GM19467 (cell line): ENCODE measurements around the gene NCKIPSD.

Experiments
- ATAC-seq: cut with Tn5 transposase; IDR thresholded peaks from one replicate; pipeline ENCODE4 v1.9.1; 2021; ENCODE audit warnings: mild to moderate bottlenecking, moderate library complexity; ENCODE audit not compliant: unreplicated experiment

NCKIPSD gene

GRCh38 chr3:48651771-48652170 is 33.9 kb downstream of the NCKIPSD start:
- no peak for ATAC-seq

DNA sequence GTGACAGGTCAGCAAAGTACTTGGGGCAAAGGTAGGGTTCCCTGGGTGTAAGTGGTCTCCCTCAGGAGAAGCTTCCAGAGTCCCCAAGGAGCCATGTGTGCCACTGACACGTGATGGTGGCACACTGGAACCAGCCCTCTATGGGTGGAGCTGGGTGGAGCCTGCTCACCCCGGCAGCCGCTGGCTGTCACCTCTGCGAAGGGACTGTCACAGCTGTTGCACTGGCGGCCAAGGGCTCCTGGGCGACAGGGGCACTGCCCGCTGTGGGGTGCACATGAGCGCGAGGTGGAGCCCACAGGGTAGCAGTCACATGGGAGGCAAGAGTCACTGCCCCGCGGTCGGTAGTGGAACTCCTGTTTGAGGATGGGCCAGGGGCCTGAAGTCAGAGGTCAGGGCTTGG is 35.0 kb downstream of the NCKIPSD start:
- ATAC-seq = no peak

GRCh38 chr3:48648188-48648850 is 37.4 kb downstream of the NCKIPSD start:
- ATAC-seq = no peak

DNA sequence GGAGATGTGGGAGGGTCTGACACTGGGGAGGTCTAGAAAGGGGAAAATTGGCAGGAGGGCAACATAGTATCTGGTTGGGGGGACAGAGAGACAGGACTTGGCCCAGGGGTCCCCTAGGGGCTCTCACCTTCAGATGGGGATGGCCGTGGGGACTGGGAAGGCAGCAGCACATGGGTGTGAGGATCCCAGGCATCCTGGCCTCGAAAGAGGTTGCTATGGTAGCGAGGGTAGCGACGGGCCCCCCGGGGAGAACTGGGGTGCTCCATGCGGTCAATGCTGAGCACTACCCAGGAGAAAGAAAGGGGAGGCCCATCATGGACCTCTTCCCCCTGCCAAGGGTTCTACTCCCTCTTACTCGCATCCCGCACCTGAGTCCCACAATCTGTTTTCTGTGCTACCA is 38.0 kb downstream of the NCKIPSD start:
- ATAC-seq = no peak

DNA sequence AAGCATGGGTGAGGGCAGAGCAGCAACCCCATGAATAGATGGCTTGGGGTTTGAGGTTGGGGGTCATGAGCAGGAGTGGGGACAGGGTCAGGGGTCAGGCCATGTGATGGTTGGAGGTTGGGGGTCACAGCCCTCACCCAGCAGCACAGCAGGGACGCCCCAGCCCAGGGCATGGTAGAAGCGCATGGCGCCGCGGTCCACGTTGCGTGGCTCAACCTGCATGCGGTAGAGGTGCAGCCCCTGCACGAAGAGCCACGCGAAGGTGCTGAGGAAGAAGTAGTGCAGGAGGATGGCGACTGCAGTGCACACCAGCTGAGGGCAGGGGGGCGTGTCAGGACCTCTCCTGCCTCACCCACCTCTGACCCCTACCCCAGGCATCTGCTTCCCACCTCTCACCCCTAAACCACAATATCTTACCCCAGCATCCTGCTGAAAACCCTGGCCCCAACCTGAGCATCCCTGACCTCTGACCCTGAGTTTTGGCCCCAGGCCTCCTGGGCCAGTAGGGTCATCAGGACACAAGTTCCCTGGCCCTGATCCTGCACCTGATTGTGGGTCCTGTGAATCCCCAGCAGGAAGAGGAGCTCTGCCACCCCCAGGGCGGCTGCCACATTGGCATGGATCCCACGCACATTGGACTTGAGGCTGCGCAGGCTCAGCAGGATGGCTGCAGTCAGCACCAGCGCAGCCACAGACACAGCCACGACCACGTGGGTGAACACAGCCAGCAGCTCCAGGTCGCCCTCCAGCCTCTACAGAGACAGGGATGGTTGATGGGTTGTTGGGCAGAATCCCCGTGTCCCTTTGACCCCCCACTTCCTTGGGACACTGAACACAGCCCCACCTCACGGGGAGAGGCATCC is 40.6 kb downstream of the NCKIPSD start:
- ATAC-seq = no peak

- no peak for ATAC-seq
These were observed 43.1 kb downstream of the NCKIPSD start for GRCh38 chr3:48642605-48643004.

DNA sequence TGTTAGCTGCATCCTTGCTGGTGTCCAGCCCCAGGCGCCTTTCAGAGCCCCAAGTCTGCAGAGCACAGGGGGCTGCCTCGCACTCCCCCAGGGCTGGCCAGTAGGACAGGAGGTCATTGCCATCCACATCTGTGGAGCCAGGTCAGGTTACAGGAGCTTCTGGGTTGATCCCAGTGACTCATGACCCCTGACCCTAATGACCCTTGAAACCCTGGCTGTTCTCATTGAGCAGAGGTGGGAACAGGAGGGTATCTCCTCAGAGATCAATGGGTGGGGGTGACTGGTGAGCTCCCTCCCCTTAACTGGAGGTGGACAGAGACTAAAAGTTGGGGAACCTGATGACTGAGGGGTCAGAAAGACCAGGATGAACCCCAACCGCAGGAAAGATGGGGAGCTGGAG is 44.3 kb downstream of the NCKIPSD start:
- no peak for ATAC-seq

- no peak for ATAC-seq
These were observed 45.6 kb downstream of the NCKIPSD start for GRCh38 chr3:48639944-48640606.

DNA sequence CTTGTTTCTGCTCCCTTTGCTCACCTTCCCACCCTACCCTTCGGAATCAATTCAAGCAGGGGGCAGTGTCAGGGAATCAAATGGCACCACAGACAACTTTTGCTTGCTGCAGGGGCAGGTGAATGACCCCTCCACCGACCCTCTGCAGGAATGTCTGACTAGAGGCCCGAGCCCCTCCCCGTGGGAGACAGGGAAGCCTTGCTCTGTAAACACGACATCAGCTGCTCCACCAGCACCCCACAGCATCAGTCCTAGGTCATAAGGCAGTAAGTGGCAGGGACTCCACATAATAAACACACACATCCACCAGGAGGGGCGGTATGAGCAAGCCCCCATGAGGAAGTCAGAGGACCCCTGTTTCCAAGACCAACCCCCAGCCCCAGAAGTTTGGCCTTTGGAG is 48.4 kb downstream of the NCKIPSD start:
- ATAC-seq = no peak

DNA sequence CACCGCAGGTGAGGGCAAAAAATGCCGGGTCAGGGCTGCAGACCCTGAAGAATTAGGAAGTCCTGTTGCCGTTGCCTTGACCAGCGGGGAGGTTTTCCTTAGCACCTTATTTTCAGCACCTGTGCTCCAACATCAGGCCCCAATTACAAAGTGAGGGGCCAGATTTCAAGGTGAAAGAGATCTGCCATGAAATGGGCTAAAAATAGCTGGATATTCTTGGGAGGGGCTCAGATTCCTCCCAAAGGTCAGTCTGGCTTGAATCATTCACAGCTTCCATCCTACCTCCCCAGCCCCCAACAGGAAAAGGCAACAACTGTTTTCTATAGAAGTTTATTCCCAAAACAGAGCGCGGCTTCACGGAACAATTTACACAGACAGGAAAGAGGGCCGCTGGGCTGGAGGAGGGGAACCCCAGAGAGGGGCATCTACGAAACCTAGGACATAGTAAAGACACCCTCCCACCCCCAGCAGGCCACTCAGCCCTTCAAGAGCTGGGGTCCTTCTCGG is 49.5 kb downstream of the NCKIPSD start:
- ATAC-seq = no peak

DNA sequence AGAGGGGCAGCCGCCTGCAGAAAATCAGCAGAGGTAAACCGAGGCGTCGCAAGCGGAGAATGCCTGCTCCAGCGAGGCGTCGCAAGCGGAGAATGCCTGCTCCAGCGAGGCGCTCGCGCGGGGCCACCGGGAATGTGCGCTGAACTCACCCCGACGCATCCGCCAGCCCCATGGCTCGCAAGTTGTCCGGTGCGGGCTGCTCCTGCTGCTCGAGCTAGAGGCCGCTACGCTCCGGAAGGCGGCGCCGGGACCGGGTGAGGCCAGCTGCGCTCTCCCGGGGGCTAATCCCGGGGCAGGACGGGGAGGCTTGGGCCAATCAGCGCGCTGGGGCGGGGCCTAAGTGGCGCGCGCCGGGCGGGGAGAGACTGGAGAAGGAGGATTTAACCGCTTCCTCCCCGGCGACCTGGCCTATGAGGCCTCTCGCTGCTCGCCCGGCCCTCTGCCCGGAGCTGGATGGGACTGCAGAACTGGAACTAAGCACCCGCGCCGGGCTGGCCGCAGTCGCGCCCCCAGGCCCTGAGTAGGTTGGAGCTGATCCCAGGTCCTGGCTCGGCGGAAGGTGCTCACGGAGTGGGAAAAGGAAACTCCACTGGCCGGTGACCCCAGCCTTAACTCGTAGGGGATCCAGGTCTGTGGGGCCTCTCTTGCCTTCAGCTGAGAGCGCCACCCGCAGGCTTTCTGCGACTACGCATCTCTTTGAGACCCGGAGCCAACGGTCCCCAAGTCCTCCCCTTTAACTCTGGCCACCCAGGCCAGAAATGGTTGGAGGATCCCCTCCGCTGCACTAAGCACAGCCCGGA is 50.3 kb downstream of the NCKIPSD start, which contains the start of gene SLC26A6:
Gene SLC26A6, minus strand, starts transcription at position 240 of the 800 bp plus-strand sequence. Its CDS starts 68 bp downstream, at position 172.
- ATAC-seq = peak; percentile 91

DNA sequence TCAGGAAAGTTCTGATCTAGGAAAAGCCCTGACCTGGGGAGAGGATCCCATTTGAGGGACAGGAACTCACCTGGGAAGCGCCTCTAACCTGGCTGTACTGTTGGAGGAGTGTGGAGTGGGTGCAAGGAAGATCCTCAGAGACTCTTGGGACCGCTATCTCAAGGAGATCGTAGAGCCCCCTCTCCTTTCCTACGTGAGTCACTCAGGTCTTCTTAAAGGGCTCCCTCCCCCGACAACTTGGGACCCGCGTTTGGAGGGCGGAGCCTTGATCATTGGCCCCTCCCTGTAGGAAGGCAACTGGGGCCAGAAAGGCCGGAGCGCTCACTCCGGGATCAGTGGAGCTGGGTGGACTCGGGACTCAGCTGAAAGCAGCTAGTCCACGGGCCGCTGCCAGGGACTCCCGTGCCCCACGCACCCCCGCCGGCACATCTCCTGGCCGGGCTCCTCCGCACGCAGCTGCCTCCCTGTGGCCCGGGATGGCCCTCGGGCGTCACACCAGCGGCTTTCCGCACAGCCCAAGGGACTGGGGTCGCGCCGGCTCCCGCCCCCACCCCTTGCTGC is 51.0 kb downstream of the NCKIPSD start:
- no peak for ATAC-seq

GRCh38 chr3:48633743-48634142 is 52.0 kb downstream of the NCKIPSD start:
- no peak for ATAC-seq

DNA sequence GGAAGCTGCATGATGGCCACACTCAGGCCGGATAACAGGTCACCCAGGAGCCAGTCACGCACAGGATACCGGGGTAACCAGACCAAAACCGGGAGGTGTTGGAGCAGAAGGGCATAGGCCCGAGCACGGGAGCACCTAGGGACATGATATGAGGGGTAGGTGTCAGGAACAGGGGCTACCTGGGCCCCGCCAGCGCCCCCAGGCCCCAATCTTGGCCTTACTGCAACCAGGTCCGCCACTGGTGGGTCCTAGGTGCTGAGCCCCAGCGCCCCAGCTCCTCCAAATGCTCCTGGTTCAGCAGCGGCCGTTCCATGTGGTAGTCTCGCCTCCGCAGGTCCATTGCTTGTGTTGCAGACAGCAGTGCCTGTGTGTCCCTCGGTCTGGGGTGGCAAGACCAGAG is 52.5 kb downstream of the NCKIPSD start:
- no peak for ATAC-seq

- no peak for ATAC-seq
These were observed 53.9 kb downstream of the NCKIPSD start for GRCh38 chr3:48631516-48632448.

DNA sequence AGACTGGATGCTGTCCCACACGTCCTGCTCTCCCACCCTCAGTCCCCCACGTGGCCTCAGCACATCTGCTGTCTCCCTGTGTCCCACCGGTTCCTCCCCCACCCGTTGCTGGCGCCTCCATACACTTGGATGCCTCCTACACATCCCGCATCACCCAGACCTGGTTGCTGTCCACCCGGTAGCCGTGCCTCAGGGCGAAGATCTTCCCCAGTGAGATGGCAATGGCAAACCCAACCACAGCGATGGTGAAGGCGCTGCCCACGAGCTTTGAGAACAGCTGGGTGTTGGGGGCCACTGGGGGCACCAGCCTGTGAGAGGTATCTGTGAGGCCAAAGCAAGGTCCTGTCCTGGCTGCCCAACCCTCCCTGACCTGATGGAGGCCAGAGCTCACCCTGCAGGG is 54.9 kb downstream of the NCKIPSD start:
- no peak for ATAC-seq

- ATAC-seq = no peak
These were observed 55.3 kb downstream of the NCKIPSD start for GRCh38 chr3:48630407-48630806.

GRCh38 chr3:48629894-48630293 is 55.8 kb downstream of the NCKIPSD start:
- no peak for ATAC-seq

- no peak for ATAC-seq
These were observed 57.3 kb downstream of the NCKIPSD start for GRCh38 chr3:48628277-48629017.
